ENCODE measurements around the gene OR10A5.
"Not testable (repeated sequence)": the region's sequence is repeated elsewhere in the genome, so short reads cannot be mapped to it uniquely, and the experiment has no call there.

OR10A5 gene

GRCh38 chr11:6845383-6845782 is at the start of gene OR10A5:
Gene OR10A5 (plus strand): TSS chr11:6845683. CDS start chr11:6845683, 0 bp downstream.
- Histone ChIP-seq H3K27ac (no peak within 1 kb of the TSS), H3K27me3 (no peaks in the 10 kb centered on the region), H3K4me1 (no peaks in the 10 kb centered on the region), H3K9me3 (no peaks in the 10 kb centered on the region), H3K4me3 (no peak within 1 kb of the TSS), H3K36me3 (no peaks in the 10 kb centered on the region)
- intact Hi-C loops (cut with DNase I; ENCODE audit: low total_unique reads): no loop called here
- no peak for TF ChIP-seq CTCF (IDR thresholded peaks at IDR 0.05)
- DNase-seq: no peak

GRCh38 chr11:6799402-6799801 is 46.1 kb upstream of the OR10A5 start, which contains the start of gene OR6A2:
Gene OR6A2 (minus strand): TSS chr11:6799689. CDS start chr11:6795708, 3,981 bp downstream.
- no peak for DNase-seq
- H3K27me3 ChIP-seq: no peaks in the 10 kb centered on the region
- TF ChIP-seq CTCF (IDR thresholded peaks at IDR 0.05): no peak

GRCh38 chr11:6801075-6801474 is 44.4 kb upstream of the OR10A5 start:
- H3K36me3 ChIP-seq; H3K4me3 ChIP-seq; H3K4me1 ChIP-seq; intact Hi-C loops (cut with DNase I; ENCODE audit: low total_unique reads); H3K27ac ChIP-seq; H3K9me3 ChIP-seq; H3K27me3 ChIP-seq; DNase-seq: not testable (repeated sequence)

More at GRCh38 chr11:6799402-6799801, 46.1 kb upstream of the OR10A5 start, which contains the start of gene OR6A2:
- H3K36me3 ChIP-seq: no peaks in the 10 kb centered on the region
- intact Hi-C loops (cut with DNase I; ENCODE audit: low total_unique reads): no loop called here
- peaks cover 0 to 9% (median 0%) of the 10 kb centered on the region in 3 donors for H3K9me3 ChIP-seq
- no peak within 1 kb of the TSS for H3K4me3 ChIP-seq
- H3K27ac ChIP-seq: no peak within 1 kb of the TSS
- no peaks in the 10 kb centered on the region for H3K4me1 ChIP-seq

- DNase-seq: no peak
- TF ChIP-seq CTCF (IDR thresholded peaks at IDR 0.05): peak; percentile 54 to 79
- Histone ChIP-seq H3K9me3 (no peaks in the 10 kb centered on the region), H3K36me3 (no peaks in the 10 kb centered on the region), H3K27ac (no peak overlapping the region), H3K4me1 (no peaks in the 10 kb centered on the region), H3K4me3 (no peak overlapping the region), H3K27me3 (no peaks in the 10 kb centered on the region)
- intact Hi-C loops (cut with DNase I; ENCODE audit: low total_unique reads): loop anchor here (2.0 kb wide), 1 partner anchor 630 kb away; no protein-coding TSS in a partner anchor
Observed at GRCh38 chr11:6812390-6813005, 33.0 kb upstream of the OR10A5 start.

GRCh38 chr11:6813656-6814055 is 31.8 kb upstream of the OR10A5 start:
- Histone ChIP-seq H3K4me3 (no peak overlapping the region), H3K27me3 (no peaks in the 10 kb centered on the region), H3K36me3 (no peaks in the 10 kb centered on the region), H3K27ac (no peak overlapping the region), H3K9me3 (no peaks in the 10 kb centered on the region), H3K4me1 (no peaks in the 10 kb centered on the region)
- intact Hi-C loops (cut with DNase I; ENCODE audit: low total_unique reads): loop anchor here (2.0 kb wide), 1 partner anchor 629 kb away; no protein-coding TSS in a partner anchor
- no peak for DNase-seq
- TF ChIP-seq CTCF (IDR thresholded peaks at IDR 0.05): no peak

GRCh38 chr11:6817694-6818093 is 27.8 kb upstream of the OR10A5 start:
- intact Hi-C loops (cut with DNase I; ENCODE audit: low total_unique reads): no loop called here
- no peak overlapping the region for H3K4me3 ChIP-seq
- no peaks in the 10 kb centered on the region for H3K9me3 ChIP-seq
- no peak for TF ChIP-seq CTCF (IDR thresholded peaks at IDR 0.05)
- no peak for DNase-seq
- H3K36me3 ChIP-seq: no peaks in the 10 kb centered on the region
- H3K4me1 ChIP-seq: no peaks in the 10 kb centered on the region
- no peaks in the 10 kb centered on the region for H3K27me3 ChIP-seq
- H3K27ac ChIP-seq: no peak overlapping the region
